RPMI8226 (cell line): ENCODE measurements around the gene RFC4.
"Not testable (repeated sequence)": the region's sequence is repeated elsewhere in the genome, so short reads cannot be mapped to it uniquely, and the experiment has no call there.

Experiments used
- DNase-seq: peaks from one replicate; pipeline ENCODE4 v3.0.0-alpha.2; 2015

The RFC4 gene

DNA sequence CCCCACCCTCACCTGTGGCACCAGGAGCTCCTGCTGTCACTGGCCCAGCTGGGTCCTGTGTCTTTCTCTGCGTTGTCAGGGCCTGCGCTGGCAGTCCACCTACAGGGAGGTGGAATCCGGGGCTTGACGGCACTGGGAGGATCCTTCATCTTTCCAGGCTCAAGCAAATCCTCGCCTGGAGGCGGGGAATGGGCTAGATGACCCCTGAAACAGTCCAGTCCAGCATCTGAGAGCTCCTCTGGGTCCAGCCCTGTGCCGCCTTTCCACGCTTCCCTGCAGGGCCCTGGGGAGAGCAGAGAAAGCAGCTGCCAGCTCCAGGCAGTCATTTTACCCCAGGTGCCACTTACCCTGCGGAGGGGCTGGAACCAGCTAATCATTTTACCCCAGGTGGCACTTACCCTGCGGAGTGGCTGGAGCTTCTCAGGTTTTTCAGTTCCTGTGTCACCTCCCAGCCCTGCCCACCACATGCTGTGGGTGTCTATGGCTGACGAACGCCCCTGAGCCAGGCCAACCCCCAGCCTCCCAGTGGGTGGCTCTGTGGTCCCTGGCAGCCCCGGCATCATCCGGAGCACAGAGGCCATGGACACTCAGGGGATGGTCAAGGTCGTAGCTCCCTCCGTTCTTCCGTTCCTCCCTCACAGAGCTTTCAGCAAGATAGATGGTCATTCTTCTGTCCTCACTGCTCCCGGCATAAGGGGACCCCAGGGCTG lies 18.3 kb upstream of the RFC4 start:
- DNase-seq, result peak; percentile 47

DNA sequence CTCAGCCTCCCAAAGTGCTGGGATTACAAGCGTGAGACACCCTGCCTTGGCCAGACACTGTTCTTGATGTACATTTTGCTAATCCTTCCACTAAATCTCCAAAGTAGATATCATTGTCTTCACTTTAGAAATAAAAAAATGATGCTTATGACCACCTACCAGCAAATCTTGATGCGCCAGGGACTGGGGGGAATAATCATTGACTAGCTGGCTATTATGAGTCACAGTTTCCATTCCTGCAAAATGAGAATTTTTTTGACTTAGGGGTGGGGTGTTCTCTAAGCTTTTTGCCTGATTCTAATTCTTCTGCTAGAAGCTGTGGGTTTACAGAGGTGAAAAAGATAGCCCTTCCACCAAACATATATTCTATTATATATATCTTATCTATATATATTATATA lies 17.1 kb upstream of the RFC4 start:
- no peak for DNase-seq

DNA sequence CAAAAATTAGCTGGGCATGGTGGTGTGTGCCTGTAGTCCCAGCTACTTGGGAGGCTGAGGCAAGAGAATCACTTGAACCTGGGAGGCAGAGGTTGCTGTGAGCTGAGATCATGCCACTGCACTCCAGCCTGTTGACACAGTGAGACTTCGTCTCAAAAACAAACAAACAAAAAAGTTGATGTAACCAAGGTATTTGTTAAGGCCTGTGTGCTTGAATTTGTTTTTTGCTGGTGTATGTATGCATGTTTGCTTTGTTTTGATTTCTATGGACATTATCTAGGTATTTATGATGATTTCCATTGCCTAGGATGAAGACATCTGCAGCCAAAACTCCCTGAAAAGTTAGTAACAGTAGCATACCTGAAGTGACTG lies 16.1 kb upstream of the RFC4 start:
- DNase-seq, result not testable (repeated sequence)

DNA sequence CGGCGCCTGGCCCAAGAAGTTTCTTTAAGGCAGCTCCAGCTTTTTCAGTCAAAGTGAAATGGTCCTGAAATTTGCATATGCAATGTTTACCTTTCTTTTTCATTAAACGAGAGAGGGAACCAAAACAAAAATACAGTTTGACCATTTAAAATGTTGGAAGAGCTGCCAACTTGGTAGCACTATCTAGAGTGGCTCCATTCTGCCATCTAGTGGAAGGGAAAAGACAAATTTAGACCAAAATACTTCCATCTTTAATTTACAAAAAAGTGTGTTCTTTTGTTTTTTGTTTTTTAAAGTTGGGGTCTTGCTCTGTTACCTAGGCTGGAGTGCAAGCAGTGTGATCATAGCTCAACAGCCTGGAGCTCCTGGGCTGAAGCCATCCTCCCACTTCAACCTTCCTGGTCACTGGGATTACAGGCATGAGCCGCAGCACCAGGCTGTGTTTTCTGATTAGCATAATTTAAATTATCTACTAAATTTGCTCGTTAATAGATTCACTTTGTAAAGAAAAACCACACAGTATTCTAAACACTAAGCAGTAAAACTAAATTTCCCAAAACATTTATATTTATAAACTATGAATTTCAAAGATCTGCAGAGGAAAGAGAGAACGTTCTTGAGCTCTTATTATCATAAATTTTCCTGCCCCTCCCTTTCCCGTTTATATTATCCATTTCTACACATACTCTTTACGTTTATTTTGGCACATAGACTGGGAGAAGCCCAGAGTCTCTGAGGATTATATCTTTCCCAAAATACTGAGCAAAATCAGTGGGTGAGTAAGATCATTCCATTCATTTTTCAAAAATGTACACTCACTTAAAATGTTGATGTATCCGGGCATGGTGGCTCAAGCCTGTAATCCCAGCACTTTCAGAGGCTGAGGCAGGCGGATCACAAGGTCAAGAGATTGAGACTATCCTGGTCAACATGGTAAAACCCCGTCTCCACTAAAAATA lies 15.4 kb upstream of the RFC4 start:
- DNase-seq, result peak; percentile 73

DNA sequence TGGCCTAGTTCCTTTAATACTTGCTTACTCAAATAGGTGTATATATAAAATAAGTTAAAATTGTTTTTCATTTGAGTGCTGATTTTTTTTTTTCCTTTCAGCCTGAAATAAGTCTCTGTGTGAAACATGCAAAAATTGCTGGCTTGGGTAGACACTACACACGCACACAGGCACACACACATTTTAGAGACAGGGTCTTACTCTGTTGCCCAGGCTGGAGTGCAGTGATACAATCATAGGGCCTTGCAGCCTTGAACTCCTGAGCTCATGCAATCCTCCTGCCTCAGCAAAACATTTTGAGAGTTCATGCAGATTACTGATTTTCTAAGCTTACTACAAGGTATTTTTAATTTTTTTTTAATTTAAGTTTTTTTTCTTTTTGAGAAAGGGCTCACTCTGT lies 12.7 kb upstream of the RFC4 start:
- no peak for DNase-seq

DNA sequence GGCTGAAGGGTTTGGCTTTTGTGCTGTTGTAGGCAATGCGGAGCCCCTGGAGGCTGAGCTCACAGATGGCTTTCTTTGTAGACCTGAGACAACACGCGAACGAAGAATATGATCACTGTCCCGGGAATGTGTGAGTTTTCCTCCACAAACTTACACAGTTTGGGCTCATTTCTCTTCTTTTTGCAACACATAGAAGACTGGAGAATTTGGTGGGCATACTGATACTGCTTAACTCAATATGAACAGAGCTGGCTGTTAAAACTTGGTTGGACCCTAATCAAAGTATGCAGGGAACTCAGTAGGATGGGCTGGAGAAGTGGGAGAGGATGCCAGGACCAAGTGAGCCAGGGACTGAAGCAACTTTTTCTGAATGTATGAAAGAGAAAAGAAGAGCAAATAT lies 12.2 kb upstream of the RFC4 start:
- no peak for DNase-seq

DNA sequence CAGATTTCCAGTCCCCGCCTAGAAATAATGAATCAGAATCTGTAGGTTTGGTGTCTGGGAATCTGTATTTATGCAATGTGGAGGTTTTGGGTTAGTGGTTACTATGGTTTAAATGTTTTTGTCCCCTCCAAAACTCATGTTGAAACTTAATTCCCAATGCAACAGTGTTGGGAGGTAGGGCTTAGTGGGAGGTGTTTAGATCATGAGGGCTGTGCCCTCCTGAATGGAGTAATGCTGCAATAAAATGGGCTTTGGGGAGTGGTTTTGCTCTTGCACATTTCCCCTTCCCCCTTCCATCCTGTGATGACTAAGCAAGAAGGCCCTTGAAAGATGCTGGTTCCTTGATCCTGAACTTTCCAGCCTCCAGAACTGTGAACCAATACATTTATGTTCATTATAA lies 9.2 kb upstream of the RFC4 start:
- no peak for DNase-seq

DNA sequence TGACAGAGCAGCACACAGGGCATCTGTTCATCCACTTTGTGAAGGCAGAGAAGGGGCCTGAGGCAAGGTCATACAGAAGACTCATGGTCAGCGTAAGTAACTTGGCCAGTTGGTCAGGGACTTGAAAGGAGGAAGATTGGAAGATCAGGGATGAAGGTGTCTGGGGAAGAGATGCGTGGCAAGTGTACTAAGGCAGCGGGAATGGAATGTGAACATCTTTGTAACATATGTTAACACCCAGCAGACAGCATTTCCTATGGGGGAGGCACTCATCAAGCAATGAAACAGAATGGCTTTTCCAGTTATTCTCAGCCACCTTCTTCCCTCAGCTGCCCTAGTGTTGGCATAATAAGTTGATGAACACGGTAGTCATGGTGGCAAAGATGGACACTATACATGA lies 7.8 kb upstream of the RFC4 start:
- DNase-seq, result no peak

DNA sequence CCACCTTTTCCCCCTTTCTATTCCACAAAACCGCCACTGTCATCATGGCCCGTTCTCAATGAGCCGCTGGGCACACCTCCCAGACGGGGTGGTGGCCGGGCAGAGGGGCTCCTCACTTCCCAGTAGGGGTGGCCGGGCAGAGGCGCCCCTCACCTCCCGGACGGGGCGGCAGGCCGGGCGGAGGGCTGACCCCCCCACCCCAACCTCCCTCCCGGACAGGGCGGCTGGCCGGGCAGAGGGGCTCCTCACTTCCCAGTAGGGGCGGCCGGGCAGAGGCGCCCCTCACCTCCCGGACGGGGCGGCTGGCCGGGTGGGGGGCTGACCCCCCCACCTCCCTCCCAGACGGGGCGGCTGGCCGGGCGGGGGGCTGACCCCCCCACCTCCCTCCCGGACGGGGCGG lies 5.0 kb upstream of the RFC4 start:
- not testable (repeated sequence) for DNase-seq

DNA sequence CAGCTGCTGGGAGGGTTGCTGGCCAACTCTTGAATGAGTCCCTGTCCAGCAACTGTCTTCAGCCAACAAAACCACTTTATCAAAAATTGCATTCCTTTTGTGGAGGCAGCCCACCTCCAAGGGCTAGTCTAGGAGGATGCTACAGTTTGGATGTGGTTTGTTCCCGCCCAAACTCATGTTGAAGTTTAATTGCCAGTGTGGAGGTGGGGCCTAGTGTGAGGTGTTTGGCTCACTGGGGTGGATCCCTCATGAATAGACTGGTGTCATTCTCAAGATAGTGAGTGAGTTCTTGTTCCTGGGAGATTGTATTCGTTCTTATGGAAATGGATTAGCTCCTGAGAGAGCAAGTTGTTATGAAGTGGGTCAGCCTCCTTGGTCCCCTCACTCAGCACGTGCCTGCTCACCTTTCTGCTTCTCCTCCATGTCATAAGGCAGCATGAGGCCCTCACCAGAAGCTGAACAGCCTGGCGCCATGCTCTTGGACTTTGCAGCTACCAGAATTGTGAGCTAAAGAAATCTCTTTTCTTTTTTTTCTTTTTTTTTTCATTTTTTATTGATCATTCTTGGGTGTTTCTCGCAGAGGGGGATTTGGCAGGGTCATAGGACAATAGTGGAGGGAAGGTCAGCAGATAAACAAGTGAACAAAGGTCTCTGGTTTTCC lies 4.2 kb upstream of the RFC4 start:
- DNase-seq, result no peak

DNA sequence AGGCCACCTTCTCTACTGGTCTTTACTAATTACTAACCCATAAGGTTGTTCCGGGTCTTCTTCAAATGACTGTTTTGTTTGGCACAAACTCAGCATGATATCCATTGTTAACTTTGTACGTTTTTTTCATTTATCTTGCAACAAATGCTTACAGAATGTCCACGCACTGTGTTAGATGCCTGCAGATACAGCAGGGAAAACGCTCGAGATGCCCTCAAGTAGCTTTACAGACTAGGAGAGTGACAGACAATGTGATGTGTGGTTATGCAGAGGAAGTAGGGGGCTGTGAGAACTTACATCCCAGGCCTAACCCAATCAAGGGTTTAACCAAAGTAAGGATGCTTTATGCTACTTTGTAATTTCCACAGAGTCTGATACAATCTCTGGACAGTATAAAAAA lies 949 bp upstream of the RFC4 start:
- DNase-seq, result no peak

DNA sequence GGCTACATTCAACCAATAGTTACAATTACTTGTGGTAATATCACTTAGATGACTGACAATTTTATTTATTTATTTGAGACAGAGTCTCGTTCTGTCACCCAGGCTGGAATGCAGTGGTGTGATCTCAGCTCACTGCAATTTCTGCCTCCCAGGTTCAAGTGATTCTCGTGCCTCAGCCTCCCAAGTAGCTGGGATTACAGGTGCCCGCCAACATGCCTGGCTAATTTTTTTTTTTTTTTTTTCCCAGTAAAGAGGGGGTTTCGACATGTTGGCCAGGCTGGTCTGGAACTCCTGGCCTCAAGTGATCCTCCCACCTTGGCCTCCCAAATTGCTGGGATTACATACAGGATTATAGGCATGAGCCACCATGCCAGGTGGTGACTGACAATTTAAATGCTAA lies 2.8 kb downstream of the RFC4 start:
- not testable (repeated sequence) for DNase-seq

DNA sequence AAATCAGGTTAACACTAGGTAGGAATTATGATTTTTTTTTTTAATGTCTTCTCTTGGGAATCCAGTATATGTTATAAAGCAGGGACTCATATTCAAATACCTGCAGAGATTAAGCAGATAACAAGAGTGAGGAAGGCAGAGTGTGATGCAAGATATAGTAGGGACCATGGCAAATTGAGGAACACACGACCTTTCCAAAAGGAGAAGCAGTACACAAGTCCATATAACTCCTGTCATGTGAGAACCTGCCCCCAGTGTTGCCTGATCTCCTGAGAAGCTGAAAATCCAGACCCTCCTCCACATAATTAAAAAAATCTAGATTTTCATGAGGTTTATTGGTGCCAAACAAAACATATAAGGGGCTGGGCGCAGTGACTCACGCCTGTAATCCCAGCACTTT lies 3.6 kb downstream of the RFC4 start:
- no peak for DNase-seq

DNA sequence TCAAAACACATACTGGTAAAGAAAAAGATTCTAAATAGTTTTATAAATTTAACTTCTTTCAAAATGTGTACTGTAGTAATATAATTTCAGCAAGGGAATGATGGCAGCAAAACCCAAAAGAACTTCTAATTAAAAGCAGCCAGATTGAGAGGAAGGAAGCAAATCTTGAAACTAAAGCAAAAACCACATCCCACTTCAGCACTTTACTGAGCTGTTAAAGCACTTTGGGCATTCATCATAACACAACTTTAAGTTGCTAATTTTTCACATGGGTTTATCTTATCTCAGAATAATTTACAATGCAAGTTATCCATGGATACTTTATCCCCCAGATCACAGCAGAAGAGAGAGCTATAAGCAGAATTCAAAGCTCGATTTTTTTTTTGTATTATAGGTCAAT lies 6.0 kb downstream of the RFC4 start:
- DNase-seq, result no peak

DNA sequence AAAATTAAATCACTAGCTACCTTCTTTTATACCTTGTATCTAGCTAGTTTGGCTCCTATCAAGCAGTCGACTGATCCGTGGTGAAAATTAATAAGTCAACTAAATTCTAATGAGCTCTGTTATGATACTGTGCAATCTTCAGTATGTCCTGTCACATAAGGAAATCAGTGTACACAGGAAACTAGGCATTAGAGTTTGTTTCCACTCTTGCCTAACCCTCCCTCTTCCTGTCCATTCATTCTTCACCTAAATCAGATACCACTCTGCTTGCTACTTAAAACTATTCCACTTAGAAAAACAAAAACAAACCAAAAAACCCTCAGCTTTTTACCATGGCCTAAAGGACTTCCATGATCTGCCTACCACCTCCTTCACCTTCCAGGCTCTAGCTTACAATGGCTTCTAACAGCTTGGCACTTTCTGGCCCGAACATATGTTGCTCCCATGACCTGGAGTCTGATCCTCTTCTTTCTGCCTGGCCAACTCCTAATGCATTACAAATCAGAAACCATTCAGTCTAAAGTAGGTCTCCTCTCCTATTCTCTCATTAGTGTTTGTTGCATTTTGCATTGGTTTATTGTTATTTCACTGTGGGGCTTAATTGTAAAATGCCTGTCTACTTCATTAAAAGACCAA lies 7.9 kb downstream of the RFC4 start:
- DNase-seq, result no peak

DNA sequence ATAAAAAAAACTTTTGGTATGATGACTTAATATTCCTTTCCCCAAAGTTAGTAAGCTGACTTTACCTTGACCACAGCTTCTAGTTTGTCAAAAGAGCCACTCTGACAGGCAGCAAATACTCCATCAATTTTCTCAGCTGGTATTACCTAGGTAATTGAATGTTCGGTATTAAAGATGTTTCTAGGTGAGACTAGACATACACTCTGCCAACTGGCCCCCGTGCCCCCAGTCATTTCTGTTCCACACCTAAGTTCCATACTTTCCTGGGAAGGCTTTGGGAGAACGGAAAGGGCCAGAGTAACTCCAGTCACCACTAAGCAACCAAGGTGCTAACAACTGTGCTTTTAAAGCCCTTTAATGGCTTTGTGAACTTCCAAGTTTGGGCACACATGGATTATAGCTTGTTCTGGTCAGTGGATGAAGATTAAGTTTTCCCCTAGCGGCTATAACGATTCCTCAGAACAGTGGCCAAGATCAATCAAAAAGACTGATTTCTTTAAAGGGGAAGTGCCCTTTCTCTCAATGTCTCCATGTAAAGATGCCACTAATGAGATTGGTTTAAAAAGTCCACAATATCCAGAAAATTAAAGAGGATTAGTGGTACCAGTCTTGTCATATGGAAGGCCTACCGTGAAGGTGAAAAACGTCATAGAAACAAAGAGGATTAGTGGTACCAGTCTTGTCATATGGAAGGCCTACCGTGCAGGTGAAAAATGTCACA lies 15.9 kb downstream of the RFC4 start:
- DNase-seq, result peak; percentile 33

DNA sequence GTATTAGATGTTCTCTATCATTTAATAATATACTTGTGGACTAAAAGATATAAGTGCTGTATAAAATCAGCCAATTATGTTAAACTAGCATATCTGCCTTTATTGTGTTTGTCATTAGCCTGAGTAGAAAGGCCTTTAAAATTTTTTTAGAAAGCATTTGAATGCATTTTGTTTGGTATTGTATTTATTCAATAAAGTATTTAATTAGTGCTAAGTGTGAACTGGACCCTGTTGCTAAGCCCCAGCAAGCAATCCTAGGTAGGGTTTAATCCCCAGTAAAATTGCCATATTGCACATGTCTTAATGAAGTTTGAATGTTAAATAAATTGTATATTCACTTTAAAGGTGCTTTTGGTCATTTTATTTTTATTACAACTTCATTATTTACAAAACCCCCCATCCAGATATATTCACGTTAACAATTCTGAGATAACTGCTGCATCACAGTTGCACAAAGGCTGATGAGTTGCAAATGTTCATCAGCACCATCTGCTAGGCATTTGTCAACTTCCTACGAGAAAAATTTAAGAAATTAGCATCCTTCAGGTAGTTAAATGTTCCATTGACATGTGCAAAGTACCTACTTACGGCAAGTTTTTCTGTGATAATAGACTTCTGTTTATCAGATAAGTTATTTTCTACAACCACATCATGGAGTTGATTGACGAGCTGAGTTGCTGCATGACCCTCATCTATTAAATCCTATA lies 16.6 kb downstream of the RFC4 start:
- DNase-seq, result no peak

DNA sequence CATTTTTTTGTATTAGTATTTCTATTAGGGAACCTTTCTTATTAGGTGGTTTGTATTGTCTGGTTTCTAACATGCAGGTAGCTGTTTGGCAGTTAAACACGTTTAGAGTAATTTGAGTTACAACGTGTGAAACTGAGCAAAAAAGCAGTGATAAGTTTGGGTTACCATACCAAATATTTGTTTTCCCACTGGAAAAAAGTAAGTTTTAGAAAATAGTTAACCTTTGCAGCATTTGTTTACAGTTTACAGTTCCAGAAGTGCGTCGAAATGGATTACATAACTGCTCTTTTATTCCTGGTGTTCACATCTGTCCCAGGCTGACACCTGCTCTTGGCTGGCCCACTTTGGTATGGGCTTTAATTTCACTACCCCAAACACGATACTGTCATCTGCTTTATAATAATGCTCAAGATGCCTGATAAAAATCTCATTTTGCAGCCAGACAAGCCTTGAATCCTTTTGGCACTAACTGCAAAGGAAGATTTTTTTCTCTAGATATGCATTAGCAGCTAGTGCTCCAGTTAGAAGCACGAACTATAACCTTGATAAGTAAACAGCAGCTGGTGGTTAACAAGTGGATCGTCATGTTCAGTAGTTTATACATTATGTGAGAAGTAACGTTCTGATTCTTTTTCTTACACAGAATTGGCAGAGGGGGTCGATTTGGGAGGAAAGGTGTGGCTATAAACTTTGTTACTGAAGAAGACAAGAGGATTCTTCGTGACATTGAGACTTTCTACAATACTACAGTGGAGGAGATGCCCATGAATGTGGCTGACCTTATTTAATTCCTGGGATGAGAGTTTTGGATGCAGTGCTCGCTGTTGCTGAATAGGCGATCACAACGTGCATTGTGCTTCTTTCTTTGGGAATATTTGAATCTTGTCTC lies 17.6 kb downstream of the RFC4 start:
- DNase-seq, result no peak

DNA sequence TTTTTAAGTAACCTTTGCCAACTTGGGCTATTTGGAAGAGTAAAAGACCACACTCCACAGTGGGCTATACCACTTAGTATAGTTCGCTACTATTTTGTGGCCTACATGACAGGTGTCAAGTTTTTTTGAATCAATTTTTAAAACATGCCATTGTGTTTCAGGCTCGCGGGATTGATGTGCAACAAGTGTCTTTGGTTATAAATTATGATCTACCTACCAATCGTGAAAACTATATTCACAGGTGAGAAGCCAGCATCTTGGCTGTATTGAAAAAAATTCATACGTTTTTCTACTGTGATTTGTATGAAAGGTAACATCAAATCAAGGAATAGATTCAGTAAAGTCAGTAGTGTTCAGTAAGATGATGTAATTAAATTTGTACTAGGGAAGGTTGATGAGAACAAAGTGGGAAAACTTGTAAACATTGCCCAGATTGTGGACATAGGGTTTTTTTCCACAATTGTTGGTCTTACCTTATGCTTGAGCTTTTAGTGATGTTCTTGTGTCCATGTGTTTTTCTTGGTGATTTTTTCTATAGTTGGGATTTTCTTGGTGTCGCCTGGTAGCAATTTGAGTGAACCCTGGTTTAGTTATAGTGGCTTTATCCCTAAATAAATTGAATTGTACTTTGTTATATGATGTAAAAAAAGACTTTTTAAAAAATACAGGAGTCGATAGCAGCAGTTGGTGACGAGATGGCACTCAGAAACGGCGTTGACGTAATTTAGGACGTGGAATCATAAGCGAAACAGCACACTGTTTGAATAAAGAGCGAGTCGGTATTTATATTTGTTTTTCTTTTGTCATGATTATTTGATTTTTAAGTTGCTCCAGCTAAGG lies 18.4 kb downstream of the RFC4 start:
- DNase-seq, result peak; percentile 26

DNA sequence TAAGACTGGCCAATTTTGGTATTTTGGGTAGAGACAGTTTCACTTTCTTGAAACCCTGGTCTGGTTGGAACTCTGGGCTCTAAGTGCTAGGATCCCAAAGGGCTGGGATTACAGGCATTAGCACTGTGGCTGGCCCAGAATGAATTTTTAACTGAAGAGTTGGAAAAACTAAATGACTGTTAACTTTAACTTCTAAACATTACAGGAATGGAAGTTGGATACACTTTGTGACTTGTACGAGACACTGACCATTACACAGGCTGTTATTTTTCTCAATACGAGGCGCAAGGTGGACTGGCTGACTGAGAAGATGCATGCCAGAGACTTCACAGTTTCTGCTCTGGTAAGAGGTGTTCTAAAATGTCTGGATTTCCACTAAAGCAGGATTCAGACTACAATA lies 19.4 kb downstream of the RFC4 start:
- DNase-seq, result no peak
